GM23338 (cell line): ENCODE data around the gene GJC2. TPM values are rescaled to one million over a fixed set of nuclear protein-coding genes. Genes with fewer than 3 reads are reported as not detected.

Experiments
- ATAC-seq: fragments of 200-7000 bp; cut with Tn5 transposase; 3 replicates; pipeline ENCODE4 v1.9.1; 2020
- DNase-seq: peaks from one replicate; pipeline ENCODE4 v3.0.0-alpha.2; 2015; ENCODE audit warnings: low spot score
- H2AFZ ChIP-seq: fragments of 200-600 bp; sonication (generic); 2 replicates; pipeline ENCODE4 v1.8.0; 2016; ENCODE audit warnings: antibody characterized with exemption, mild to moderate bottlenecking, moderate library complexity
- H3F3A ChIP-seq: fragments of 200-600 bp; sonication (generic); replicated peaks from 2 replicates; pipeline ENCODE4 v1.8.0; 2017; ENCODE audit warnings: antibody characterized with exemption, mixed run types, low read depth
- H3K27ac ChIP-seq: fragments of 200-600 bp; sonication (generic); 2 replicates; pipeline ENCODE4 v1.6.1; 2016; ENCODE audit warnings: low read depth
- H3K27me3 ChIP-seq: fragments of 200-600 bp; sonication (generic); 2 replicates; pipeline ENCODE4 v1.8.0; 2016; ENCODE audit warnings: mild to moderate bottlenecking, mixed run types, moderate library complexity; ENCODE audit not compliant: insufficient read depth
- H3K36me3 ChIP-seq: fragments of 200-600 bp; sonication (generic); 2 replicates; pipeline ENCODE4 v1.8.0; 2016; ENCODE audit warnings: mild to moderate bottlenecking; ENCODE audit not compliant: insufficient read depth
- H3K4me1 ChIP-seq: fragments of 200-600 bp; sonication (generic); 2 replicates; pipeline ENCODE4 v1.8.0; 2016; ENCODE audit warnings: mild to moderate bottlenecking, moderate library complexity; ENCODE audit not compliant: insufficient read depth
- H3K4me2 ChIP-seq: fragments of 200-600 bp; sonication (generic); 2 replicates; pipeline ENCODE4 v1.7.1; 2017; ENCODE audit warnings: mixed run types
- H3K4me3 ChIP-seq: fragments of 200-600 bp; sonication (generic); 2 replicates; pipeline ENCODE4 v1.6.1; 2016; ENCODE audit warnings: mixed run types
- H3K79me2 ChIP-seq: fragments of 200-600 bp; sonication (generic); replicated peaks from 2 replicates; pipeline ENCODE4 v1.8.0; 2017; ENCODE audit warnings: mild to moderate bottlenecking; ENCODE audit not compliant: insufficient read depth
- H3K9me2 ChIP-seq: fragments of 200-600 bp; sonication (generic); 2 replicates; pipeline ENCODE4 v1.8.0; 2017; ENCODE audit not compliant: insufficient read depth
- H4K20me1 ChIP-seq: fragments of 200-600 bp; sonication (generic); replicated peaks from 2 replicates; pipeline ENCODE4 v1.8.0; 2017; ENCODE audit warnings: mild to moderate bottlenecking; ENCODE audit not compliant: insufficient read depth
- H3K27ac Mint-ChIP-seq: 2 replicates; pipeline ENCODE4 v1.8.0; 2020; ENCODE audit warnings: inconsistent platforms, mild to moderate bottlenecking, moderate library complexity, mixed read lengths
- H3K27me3 Mint-ChIP-seq: 3 replicates; pipeline ENCODE4 v1.8.0; 2022; ENCODE audit warnings: low read depth, mild to moderate bottlenecking, moderate library complexity, mixed read lengths, inconsistent platforms; ENCODE audit not compliant: insufficient read depth, poor library complexity
- H3K36me3 Mint-ChIP-seq: 3 replicates; pipeline ENCODE4 v1.8.0; 2021; ENCODE audit warnings: low read depth, mild to moderate bottlenecking, inconsistent platforms, moderate library complexity, mixed read lengths
- H3K4me1 Mint-ChIP-seq: 3 replicates; pipeline ENCODE4 v1.8.0; 2020; ENCODE audit warnings: mild to moderate bottlenecking, inconsistent platforms, mixed read lengths
- H3K4me3 Mint-ChIP-seq: 3 replicates; pipeline ENCODE4 v1.8.0; 2021; ENCODE audit warnings: moderate library complexity, mild to moderate bottlenecking, inconsistent platforms, mixed read lengths
- H3K9me3 Mint-ChIP-seq: 3 replicates; pipeline ENCODE4 v1.8.0; 2020; ENCODE audit warnings: moderate library complexity, mild to moderate bottlenecking, inconsistent platforms, mixed read lengths
- CREB1 ChIP-seq: fragments of 250-450 bp; sonication (Bioruptor Pico); IDR thresholded peaks from 2 replicates; pipeline ENCODE4 v1.5.0; 2020; ENCODE audit warnings: low read depth, mild to moderate bottlenecking, moderate library complexity
- EZH2 ChIP-seq: fragments of 200-600 bp; sonication (generic); IDR thresholded peaks from one replicate; pipeline ENCODE4 v1.8.0; 2017; ENCODE audit warnings: antibody characterized with exemption, mild to moderate bottlenecking, low read depth; ENCODE audit not compliant: unreplicated experiment
- EZH2phosphoT487 ChIP-seq: fragments of 200-600 bp; sonication (generic); IDR thresholded peaks from one replicate; pipeline ENCODE4 v1.8.1; 2018; ENCODE audit warnings: antibody characterized with exemption; ENCODE audit not compliant: unreplicated experiment
- JUNB ChIP-seq: IDR thresholded peaks from one replicate; pipeline ENCODE4 v1.6.1; 2016; ENCODE audit warnings: antibody characterized with exemption; ENCODE audit not compliant: unreplicated experiment
- NANOG ChIP-seq: IDR thresholded peaks from 2 replicates; pipeline ENCODE4 v1.6.1; 2016; ENCODE audit warnings: antibody characterized with exemption, borderline replicate concordance
- POLR2AphosphoS5 ChIP-seq: IDR thresholded peaks from 2 replicates; pipeline ENCODE4 v1.6.1; 2016; ENCODE audit warnings: antibody characterized with exemption, low read depth
- STAT1 ChIP-seq: IDR thresholded peaks from one replicate; pipeline ENCODE4 v1.6.1; 2016; ENCODE audit warnings: antibody characterized with exemption; ENCODE audit not compliant: unreplicated experiment
- ZNF114 ChIP-seq: fragments of 250-450 bp; sonication (Bioruptor Pico); IDR thresholded peaks from 2 replicates; pipeline ENCODE4 v1.5.0; 2020; ENCODE audit warnings: mild to moderate bottlenecking, moderate library complexity
- ZNF331 ChIP-seq: fragments of 250-450 bp; sonication (Bioruptor Pico); IDR thresholded peaks from 2 replicates; pipeline ENCODE4 v1.5.0; 2020; ENCODE audit warnings: low read depth, mild to moderate bottlenecking, moderate library complexity
- ZNF462 ChIP-seq: fragments of 250-450 bp; sonication (Bioruptor Pico); IDR thresholded peaks from 2 replicates; pipeline ENCODE4 v1.5.0; 2020; ENCODE audit warnings: mild to moderate bottlenecking, moderate library complexity
- polyA plus RNA-seq: library from polyadenylated mRNA; unstranded; fragments of >200 nt; fragmentation: Nextera tagmentation; extraction: Ambion mirVana; gene quantifications from 2 replicates; pipeline ENCODE4 v1.2.1, GENCODE V29; 2016
- total RNA-seq: library from RNA; depleted of rRNA; stranded (reverse); fragments of >200 nt; shearing (Covaris generic); gene quantifications from 2 replicates; pipeline ENCODE4 v1.2.3, GENCODE V29; 2014
- TF ChIP-seq, protein P1 (sequence below): IDR thresholded peaks from 2 replicates; pipeline ENCODE4 v1.6.1; 2016; ENCODE audit warnings: antibody characterized with exemption
- TF ChIP-seq, protein P2 (sequence below), 2 experiments: fragments of 200-600 bp in 1 of 2; sonication (generic) in 1 of 2; conservative IDR thresholded peaks; 2 replicates each; pipeline versions ENCODE4 v1.5.1 to v1.6.1; 2016 to 2017; ENCODE audit warnings: antibody characterized with exemption in 2 of 2, low read depth in 2 of 2, mild to moderate bottlenecking in 2 of 2, moderate library complexity in 1 of 2
- TF ChIP-seq, protein P3 (sequence below): IDR thresholded peaks from one replicate; pipeline ENCODE4 v1.6.1; 2018; ENCODE audit warnings: antibody characterized with exemption; ENCODE audit not compliant: unreplicated experiment

GJC2 gene
- total and polyA plus RNA-seq, 2 experiments from 2014 or later = 0.15 to 1.2 TPM

GRCh38 chr1:228177183-228177475 lies 27.4 kb downstream of the GJC2 start:
- DNase-seq (no peak), ATAC-seq (no peak)
- no peak overlapping the region for H3K4me2 ChIP-seq
- no peaks in the 10 kb centered on the region for H3K27me3 ChIP-seq
- H3K36me3 Mint-ChIP-seq = peaks cover 2% of the 10 kb centered on the region; the same call in 1 of the 3 replicates
- no peaks in the 10 kb centered on the region for H3K4me1 ChIP-seq
- H3F3A ChIP-seq = peaks cover 4% of the 10 kb centered on the region; the same call in 1 of the 2 replicates
- no peaks in the 10 kb centered on the region; the same call in 2 of the 3 replicates for H3K4me1 Mint-ChIP-seq
- no peaks in the 10 kb centered on the region for H3K36me3 ChIP-seq
- H3K4me3 ChIP-seq = no peak overlapping the region
- H3K4me3 Mint-ChIP-seq = no peak overlapping the region
- no peak overlapping the region for H3K27ac Mint-ChIP-seq
- no peaks in the 10 kb centered on the region; the same call in 2 of the 3 replicates for H3K9me3 Mint-ChIP-seq
- no peak for TF ChIP-seq ZNF462
- TF ChIP-seq JUNB = no peak
- no peak for TF ChIP-seq STAT1
- TF ChIP-seq EZH2 = no peak
- no peak for TF ChIP-seq EZH2phosphoT487
- TF ChIP-seq, protein P1, sequence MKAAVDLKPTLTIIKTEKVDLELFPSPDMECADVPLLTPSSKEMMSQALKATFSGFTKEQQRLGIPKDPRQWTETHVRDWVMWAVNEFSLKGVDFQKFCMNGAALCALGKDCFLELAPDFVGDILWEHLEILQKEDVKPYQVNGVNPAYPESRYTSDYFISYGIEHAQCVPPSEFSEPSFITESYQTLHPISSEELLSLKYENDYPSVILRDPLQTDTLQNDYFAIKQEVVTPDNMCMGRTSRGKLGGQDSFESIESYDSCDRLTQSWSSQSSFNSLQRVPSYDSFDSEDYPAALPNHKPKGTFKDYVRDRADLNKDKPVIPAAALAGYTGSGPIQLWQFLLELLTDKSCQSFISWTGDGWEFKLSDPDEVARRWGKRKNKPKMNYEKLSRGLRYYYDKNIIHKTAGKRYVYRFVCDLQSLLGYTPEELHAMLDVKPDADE = no peak
- TF ChIP-seq, protein P2, sequence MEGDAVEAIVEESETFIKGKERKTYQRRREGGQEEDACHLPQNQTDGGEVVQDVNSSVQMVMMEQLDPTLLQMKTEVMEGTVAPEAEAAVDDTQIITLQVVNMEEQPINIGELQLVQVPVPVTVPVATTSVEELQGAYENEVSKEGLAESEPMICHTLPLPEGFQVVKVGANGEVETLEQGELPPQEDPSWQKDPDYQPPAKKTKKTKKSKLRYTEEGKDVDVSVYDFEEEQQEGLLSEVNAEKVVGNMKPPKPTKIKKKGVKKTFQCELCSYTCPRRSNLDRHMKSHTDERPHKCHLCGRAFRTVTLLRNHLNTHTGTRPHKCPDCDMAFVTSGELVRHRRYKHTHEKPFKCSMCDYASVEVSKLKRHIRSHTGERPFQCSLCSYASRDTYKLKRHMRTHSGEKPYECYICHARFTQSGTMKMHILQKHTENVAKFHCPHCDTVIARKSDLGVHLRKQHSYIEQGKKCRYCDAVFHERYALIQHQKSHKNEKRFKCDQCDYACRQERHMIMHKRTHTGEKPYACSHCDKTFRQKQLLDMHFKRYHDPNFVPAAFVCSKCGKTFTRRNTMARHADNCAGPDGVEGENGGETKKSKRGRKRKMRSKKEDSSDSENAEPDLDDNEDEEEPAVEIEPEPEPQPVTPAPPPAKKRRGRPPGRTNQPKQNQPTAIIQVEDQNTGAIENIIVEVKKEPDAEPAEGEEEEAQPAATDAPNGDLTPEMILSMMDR (conservative IDR thresholded peaks at IDR 0.05; ENCODE audit: low read depth in 2 of 2) = no peak
- TF ChIP-seq POLR2AphosphoS5 = no peak
- TF ChIP-seq ZNF331 = no peak
- TF ChIP-seq CREB1 (CRISPR knock-in tag) = no peak
- no peak for TF ChIP-seq ZNF114 (CRISPR knock-in tag)
- TF ChIP-seq NANOG = no peak
- TF ChIP-seq, protein P3, sequence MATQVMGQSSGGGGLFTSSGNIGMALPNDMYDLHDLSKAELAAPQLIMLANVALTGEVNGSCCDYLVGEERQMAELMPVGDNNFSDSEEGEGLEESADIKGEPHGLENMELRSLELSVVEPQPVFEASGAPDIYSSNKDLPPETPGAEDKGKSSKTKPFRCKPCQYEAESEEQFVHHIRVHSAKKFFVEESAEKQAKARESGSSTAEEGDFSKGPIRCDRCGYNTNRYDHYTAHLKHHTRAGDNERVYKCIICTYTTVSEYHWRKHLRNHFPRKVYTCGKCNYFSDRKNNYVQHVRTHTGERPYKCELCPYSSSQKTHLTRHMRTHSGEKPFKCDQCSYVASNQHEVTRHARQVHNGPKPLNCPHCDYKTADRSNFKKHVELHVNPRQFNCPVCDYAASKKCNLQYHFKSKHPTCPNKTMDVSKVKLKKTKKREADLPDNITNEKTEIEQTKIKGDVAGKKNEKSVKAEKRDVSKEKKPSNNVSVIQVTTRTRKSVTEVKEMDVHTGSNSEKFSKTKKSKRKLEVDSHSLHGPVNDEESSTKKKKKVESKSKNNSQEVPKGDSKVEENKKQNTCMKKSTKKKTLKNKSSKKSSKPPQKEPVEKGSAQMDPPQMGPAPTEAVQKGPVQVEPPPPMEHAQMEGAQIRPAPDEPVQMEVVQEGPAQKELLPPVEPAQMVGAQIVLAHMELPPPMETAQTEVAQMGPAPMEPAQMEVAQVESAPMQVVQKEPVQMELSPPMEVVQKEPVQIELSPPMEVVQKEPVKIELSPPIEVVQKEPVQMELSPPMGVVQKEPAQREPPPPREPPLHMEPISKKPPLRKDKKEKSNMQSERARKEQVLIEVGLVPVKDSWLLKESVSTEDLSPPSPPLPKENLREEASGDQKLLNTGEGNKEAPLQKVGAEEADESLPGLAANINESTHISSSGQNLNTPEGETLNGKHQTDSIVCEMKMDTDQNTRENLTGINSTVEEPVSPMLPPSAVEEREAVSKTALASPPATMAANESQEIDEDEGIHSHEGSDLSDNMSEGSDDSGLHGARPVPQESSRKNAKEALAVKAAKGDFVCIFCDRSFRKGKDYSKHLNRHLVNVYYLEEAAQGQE = no peak
- peaks cover 9% of the 10 kb centered on the region for H3K27me3 Mint-ChIP-seq
- H2AFZ ChIP-seq = no peak overlapping the region
- 0 out of 2 replicates have a peak, but pooled peaks cover 3% of the 10 kb centered on the region for H3K79me2 ChIP-seq
- H3K27ac ChIP-seq = no peak overlapping the region
- H3K9me2 ChIP-seq = no peaks in the 10 kb centered on the region
- H4K20me1 ChIP-seq = no peaks in the 10 kb centered on the region; the same call in 1 of the 2 replicates
